GM18907 (cell line): ENCODE results near the gene CYP8B1.

Experiments
- ATAC-seq: cut with Tn5 transposase; IDR thresholded peaks from one replicate; pipeline ENCODE4 v1.9.1; 2021; ENCODE audit warnings: mild to moderate bottlenecking, moderate library complexity; ENCODE audit not compliant: unreplicated experiment

Gene CYP8B1

DNA sequence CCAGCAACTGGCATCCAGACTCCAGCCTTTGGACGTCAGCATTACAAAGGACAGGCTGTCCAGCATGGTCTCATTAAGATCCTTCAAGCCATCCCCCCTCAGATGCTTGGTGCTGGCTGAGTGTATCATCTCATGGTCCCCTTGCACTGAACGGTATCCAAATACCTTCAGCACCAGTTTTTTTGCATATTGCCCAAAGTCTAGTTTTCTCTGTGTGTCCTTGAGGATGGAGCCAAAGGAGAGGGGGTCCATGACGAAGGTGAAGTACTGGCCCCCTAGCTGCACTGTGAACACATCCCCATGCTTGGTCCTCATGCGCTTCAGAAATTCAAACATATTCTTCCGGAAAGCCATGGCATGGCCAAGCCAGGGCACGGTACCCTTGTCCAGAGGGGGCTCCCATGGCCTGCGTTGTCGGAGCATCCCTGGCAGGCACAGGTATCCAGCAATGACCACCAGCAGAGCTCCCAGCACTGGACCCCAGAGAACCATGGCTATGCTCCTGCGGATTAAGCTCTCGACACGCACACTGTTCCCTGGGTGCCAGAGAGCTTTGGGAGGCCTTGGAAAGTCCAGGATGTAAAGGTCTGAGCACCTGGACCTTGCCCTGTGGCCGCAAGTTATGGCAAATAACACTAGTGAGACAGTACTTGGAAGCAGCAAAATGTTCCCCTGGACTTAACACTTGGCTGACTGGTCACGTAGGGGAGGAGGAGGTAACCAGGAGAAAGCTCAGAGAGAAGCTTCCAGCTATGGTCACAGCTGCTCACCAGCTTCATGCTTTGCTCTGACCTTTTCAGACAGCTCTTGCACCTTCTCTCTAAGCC, at the start of gene CYP8B1:
CYP8B1 (minus strand) TSS at position 555 of the 827 bp plus-strand sequence; CDS start at position 492, 63 bp downstream.
- no peak for ATAC-seq

DNA sequence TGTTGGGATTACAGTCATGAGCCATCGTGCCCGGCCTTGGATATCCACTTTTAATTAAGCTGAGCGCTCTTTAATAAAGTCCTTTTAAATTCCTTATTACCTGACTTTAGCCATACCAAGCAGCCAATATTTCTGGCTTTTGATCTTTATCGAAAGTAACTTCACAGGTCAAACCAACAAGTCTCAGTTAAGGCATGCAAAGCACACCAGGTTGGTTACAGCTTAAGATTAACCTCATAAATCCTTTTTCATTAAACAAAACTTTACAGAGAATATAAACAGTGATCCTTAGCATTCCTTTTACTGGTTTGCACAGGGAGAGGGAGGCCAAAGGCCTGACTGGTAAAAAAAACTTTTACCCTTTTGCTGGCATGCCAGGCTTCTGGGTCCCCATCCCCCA, 47.9 kb upstream of the CYP8B1 start:
- ATAC-seq, result no peak

- ATAC-seq, result no peak
These were observed 39.3 kb upstream of the CYP8B1 start for GRCh38 chr3:42914771-42915515.

GRCh38 chr3:42911551-42911950, 35.9 kb upstream of the CYP8B1 start:
- no peak for ATAC-seq

- ATAC-seq, result no peak
These were observed 33.0 kb upstream of the CYP8B1 start for GRCh38 chr3:42908675-42909074.

DNA sequence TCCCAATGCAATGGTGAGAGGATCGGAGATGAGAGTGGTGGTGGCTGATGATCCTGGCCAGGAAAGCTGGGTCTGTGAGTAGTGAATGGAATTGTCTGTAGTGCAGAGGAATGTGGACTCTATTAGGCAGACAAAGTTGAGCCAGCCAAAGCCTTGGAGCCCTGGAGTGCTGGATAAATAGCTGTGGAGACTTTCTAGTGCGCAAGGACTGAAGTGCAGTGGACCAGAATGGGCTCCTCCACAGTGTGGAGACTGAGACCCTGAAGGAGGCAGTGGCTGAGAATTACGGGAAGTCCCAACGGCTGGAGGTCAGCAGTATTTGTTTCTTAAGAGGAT, 31.1 kb upstream of the CYP8B1 start:
- no peak for ATAC-seq

GRCh38 chr3:42906070-42906847, 30.6 kb upstream of the CYP8B1 start, which contains the start of gene ZNF662:
Gene ZNF662, plus strand, starts transcription at chr3:42906142. Its CDS starts 1,973 bp downstream, at chr3:42908115.
- ATAC-seq, result no peak

DNA sequence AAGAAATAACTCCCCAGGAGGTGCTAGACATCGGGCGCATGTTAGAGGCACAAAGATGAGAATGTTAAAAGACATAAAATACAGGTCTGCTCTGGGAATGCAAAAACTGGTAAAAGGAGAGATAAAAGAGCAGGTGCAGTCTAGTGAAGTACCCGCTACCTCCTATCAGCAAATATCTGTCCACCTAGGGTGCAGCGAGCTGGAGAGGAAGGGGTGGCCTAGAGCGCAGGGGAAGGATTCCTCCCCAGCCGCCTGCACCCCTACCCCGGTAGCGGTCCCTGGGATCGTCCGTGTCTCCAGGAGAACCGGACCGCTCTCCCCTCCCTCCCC, 30.0 kb upstream of the CYP8B1 start:
- ATAC-seq, result no peak

DNA sequence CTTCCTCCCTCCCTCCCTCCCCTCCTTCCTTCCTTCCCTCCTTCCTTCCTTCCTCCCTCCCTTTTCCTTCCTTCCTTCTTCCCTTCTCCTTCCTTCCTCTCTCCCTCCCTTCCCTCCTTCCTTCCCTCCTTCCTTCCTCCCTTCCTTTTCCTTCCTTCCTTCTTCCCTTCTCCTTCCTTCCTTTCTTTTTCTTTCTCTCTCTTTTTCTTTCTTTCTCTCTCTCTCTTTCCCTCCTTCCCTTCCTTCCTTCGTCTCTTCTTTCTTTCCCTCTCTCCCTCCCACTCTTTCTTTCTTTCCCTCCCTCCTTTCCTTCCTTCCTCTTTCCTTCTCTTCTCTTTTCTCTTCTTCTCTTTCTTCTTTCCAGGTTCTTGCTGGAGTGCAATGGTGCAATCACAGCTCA, 28.4 kb upstream of the CYP8B1 start:
- no peak for ATAC-seq

- ATAC-seq, result no peak
These were observed 26.6 kb upstream of the CYP8B1 start for GRCh38 chr3:42902257-42902656.

- ATAC-seq, result no peak
These were observed 25.4 kb upstream of the CYP8B1 start for GRCh38 chr3:42901073-42901415.

- ATAC-seq, result no peak
These were observed 24.8 kb upstream of the CYP8B1 start for GRCh38 chr3:42900226-42901072.

DNA sequence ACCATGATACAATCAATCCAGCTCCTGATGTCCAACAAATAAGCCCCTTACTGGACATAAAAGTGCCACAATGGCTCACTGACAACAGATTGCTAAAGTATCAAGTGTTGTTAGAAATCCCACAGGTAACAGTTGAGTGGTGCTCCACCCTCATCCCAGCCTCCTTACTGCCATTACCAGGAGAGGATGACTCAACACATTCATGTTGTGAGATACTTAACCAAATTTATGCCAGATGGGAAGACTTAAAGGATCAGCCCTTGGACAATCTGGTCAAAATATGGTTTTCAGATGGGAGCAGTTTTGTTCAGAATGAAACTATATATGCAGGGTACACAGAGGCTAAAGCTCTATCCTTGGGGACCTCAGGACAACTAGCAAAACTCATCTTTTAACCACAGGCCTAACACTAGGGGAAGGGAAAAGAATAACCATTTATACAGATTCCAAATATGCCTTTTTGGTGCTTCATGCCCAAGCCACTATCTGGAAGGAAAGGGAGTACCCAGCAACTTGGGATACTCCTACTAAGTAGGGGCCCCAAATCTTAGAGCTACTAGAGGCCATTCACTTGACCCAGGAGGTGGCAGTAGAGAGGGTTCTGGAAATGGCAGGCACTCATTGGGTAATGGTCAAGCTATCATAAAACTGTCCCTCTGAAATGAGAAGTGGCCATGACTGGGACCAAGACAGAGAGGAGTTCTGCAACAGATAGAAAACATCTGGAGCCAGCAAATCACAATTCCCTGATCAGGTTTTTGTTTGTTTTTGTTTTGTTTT, 23.4 kb upstream of the CYP8B1 start:
- no peak for ATAC-seq

GRCh38 chr3:42895580-42895868, 19.8 kb upstream of the CYP8B1 start:
- ATAC-seq, result no peak

- ATAC-seq, result no peak
These were observed 19.3 kb upstream of the CYP8B1 start for GRCh38 chr3:42894698-42895579.

DNA sequence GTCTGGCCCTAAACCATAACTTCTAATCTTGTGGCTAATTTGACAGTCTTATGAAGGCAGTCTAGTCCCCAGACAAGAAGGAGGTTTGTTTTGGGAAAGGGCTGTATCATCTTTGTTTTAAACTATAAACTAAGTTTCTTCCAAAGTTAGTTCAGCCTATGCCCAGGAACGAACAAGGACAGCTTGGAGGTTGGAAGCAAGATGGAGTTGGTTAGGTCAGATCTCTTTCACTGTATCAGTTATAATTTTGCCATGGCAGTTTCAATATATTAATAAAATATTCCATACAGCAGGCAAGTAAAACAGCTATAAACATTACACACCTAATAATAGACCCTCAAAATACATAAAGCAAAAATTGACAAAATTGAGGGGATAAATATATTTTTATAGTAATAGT, 17.1 kb upstream of the CYP8B1 start:
- ATAC-seq, result no peak

DNA sequence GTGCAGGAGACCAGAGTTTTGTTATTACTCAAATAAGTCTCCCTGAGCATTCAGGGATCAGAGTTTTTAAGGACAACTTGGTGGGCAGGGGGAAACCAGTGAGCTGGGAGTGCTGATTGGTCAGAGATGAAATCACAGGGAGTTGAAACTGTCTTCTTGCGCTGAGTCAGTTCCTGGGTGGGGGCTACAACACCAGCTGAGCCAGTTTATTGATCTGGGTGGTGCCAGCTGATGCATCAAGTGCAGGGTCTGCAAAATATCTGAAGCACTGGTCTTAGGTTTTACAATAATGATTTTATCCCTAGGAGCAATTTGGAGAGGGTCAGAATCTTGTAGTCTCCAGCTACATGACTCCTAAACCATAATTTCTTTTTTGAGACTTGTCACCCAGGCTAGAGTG, 16.5 kb upstream of the CYP8B1 start:
- ATAC-seq, result no peak

GRCh38 chr3:42891042-42891441, 15.4 kb upstream of the CYP8B1 start:
- ATAC-seq, result no peak

DNA sequence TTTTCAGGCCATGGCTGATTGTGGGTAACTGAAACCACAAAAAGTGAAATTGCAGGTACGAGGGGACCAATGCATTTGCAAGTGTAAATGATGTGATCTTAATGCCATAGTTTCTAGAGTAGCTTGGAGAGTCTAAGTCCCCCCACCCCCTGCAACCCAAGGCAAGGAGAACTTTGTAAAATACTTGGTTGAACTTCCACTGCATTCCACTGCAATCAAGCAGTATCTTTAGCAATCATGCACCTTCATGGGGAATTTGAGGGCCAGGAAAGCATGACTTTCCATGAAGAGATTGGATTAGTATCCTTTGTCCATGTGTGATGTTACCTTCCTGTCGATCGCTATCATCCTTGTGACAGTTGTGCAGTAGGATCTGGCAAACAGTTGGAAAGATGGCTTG, 11.4 kb upstream of the CYP8B1 start:
- ATAC-seq, result no peak
